ENCODE data around the gene COX7A1. TPM values are rescaled to one million over a fixed set of nuclear protein-coding genes. Genes with fewer than 3 reads are reported as not detected.
A peak's percentile ranks its signal among the peaks of the same experiment; 100 is the strongest.

The COX7A1 gene
- total and polyA plus RNA-seq, 4 donors = 13.0 to 53.1 (median 36.0) TPM

GRCh38 chr19:36172852-36173251 is 20.6 kb upstream of the COX7A1 start:
- Histone ChIP-seq H3K36me3 (ENCODE audit: control insufficient read depth in 4 of 4, insufficient read depth in 4 of 4, low read length in 4 of 4) (no peaks in the 10 kb centered on the region), H3K9ac (ENCODE audit: insufficient read depth in 1 of 2, low read length in 2 of 2) (no peak overlapping the region), H3K27me3 (ENCODE audit: control insufficient read depth in 3 of 3, insufficient read depth in 3 of 3, low read length in 2 of 3) (no peaks in the 10 kb centered on the region), H3K4me1 (ENCODE audit: control insufficient read depth in 5 of 5, insufficient read depth in 5 of 5, low read length in 5 of 5) (peaks cover 0 to 3% (median 0%) of the 10 kb centered on the region in 5 donors), H3K4me3 (no peak overlapping the region), H3K27ac (ENCODE audit: low read depth in 1 of 2, low read length in 1 of 2) (no peak overlapping the region), H3K9me3 (ENCODE audit: control insufficient read depth in 4 of 4, insufficient read depth in 3 of 4, low read length in 3 of 4) (no peaks in the 10 kb centered on the region)
- no peak for TF ChIP-seq CTCF (IDR thresholded peaks at IDR 0.05; ENCODE audit: control extremely low read depth, extremely low read depth)
- ATAC-seq (ENCODE audit: insufficient read depth, low FRiP score) = no peak
- 94% methylated on average over 5 of the region's 5 CpGs for WGBS, 2 donors
- no peak for DNase-seq

- ATAC-seq (ENCODE audit: insufficient read depth, low FRiP score) = no peak
- H3K27ac ChIP-seq (ENCODE audit: low read depth in 1 of 2, low read length in 1 of 2) = peak overlapping the region; percentile 73 to 85
- H3K4me1 ChIP-seq (ENCODE audit: control insufficient read depth in 5 of 5, insufficient read depth in 5 of 5, low read length in 5 of 5) = peaks cover 0 to 3% (median 0%) of the 10 kb centered on the region in 5 donors
- no peak overlapping the region for H3K9ac ChIP-seq (ENCODE audit: insufficient read depth in 1 of 2, low read length in 2 of 2)
- no peak for TF ChIP-seq CTCF (IDR thresholded peaks at IDR 0.05; ENCODE audit: control extremely low read depth, extremely low read depth)
- no peaks in the 10 kb centered on the region for H3K9me3 ChIP-seq (ENCODE audit: control insufficient read depth in 4 of 4, insufficient read depth in 3 of 4, low read length in 3 of 4)
- H3K36me3 ChIP-seq (ENCODE audit: control insufficient read depth in 4 of 4, insufficient read depth in 4 of 4, low read length in 4 of 4) = no peaks in the 10 kb centered on the region
- peak; percentile 27 to 56 (median 30) for DNase-seq
- H3K27me3 ChIP-seq (ENCODE audit: control insufficient read depth in 3 of 3, insufficient read depth in 3 of 3, low read length in 2 of 3) = no peaks in the 10 kb centered on the region
- no peak overlapping the region for H3K4me3 ChIP-seq
- 53 to 67% methylated on average over 9 of the region's 9 CpGs for WGBS, 2 donors
Observed at GRCh38 chr19:36169084-36169760, 17.0 kb upstream of the COX7A1 start.

GRCh38 chr19:36163813-36164212 is 11.6 kb upstream of the COX7A1 start:
- ATAC-seq (ENCODE audit: insufficient read depth, low FRiP score) (no peak), DNase-seq (no peak)
- no peaks in the 10 kb centered on the region for H3K27me3 ChIP-seq (ENCODE audit: control insufficient read depth in 3 of 3, insufficient read depth in 3 of 3, low read length in 2 of 3)
- H3K9me3 ChIP-seq (ENCODE audit: control insufficient read depth in 4 of 4, insufficient read depth in 3 of 4, low read length in 3 of 4) = no peaks in the 10 kb centered on the region
- peaks cover 0 to 4% (median 4%) of the 10 kb centered on the region in 4 donors for H3K36me3 ChIP-seq (ENCODE audit: control insufficient read depth in 4 of 4, insufficient read depth in 4 of 4, low read length in 4 of 4)
- TF ChIP-seq CTCF (IDR thresholded peaks at IDR 0.05; ENCODE audit: control extremely low read depth, extremely low read depth) = no peak
- H3K4me3 ChIP-seq = no peak overlapping the region
- peaks cover 0 to 6% (median 0%) of the 10 kb centered on the region in 5 donors for H3K4me1 ChIP-seq (ENCODE audit: control insufficient read depth in 5 of 5, insufficient read depth in 5 of 5, low read length in 5 of 5)
- H3K9ac ChIP-seq (ENCODE audit: insufficient read depth in 1 of 2, low read length in 2 of 2) = no peak overlapping the region
- no peak overlapping the region for H3K27ac ChIP-seq (ENCODE audit: low read depth in 1 of 2, low read length in 1 of 2)
- WGBS, 2 donors = 93 to 99% methylated on average over 12 of the region's 12 CpGs
